ENCODE data around the gene LMO1.

DNA sequence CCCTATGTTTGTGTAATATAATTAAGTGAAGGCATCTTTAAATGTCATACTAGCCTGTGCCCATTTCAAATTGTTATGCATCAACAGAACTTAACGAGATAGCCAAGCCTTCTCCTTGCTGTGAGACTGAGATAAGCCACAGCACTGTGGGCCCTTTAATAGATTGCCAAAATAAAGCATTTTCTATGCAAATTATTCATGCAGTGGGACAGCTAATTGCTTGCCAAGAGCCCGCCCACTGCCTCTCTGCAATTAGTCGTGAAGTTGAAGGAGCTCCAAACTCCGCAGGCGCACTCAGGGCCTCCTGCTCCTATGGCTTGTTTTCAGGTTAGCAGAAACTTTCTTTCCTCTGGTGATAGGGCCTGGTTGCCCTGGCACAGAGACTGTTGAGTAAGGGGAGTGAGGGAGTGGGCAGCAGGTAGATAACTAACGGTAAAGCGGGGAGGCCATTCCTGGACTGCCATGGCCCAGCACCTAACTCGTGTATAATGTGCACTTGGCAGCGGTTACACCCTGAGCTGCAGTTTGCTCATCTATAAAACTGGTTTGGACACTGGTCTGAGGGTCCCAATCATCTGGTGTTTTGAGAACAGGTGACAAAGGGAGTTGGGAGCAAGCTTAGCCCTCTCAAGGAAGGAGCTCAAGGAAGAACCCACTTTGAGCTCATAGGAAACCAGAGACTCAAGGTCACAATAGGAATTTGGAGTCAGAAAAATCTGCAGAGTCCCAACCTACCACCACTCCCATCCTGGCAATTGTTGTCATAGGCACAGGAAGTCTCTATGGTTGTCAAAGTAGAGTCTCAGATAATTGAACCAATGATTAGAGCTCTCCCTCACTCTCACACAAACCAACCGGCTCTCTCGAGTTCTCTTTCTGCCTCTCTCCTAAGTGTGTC, 60.9 kb downstream of the LMO1 start:
- TF ChIP-seq FOXM1 (IDR thresholded peaks at IDR 0.05; ENCODE audit: low read depth) (no peak), RXRA (IDR thresholded peaks at IDR 0.05; ENCODE audit: borderline replicate concordance, low read depth) (no peak), POLR2AphosphoS5 (IDR thresholded peaks at IDR 0.05; ENCODE audit: low read depth, low read length) (no peak), CHD2 (IDR thresholded peaks at IDR 0.05; ENCODE audit: low read length, partially characterized antibody) (no peak), CTCF (IDR thresholded peaks at IDR 0.05) (no peak), RFX5 (IDR thresholded peaks at IDR 0.05; ENCODE audit: low read length) (no peak), NRF1 (IDR thresholded peaks at IDR 0.05; ENCODE audit: low read depth, low read length) (no peak), SIN3A (IDR thresholded peaks at IDR 0.05; ENCODE audit: borderline replicate concordance, low read depth, low read length) (no peak), RAD21 (IDR thresholded peaks at IDR 0.05; ENCODE audit: low read length) (no peak), FOSL2 (IDR thresholded peaks at IDR 0.05; ENCODE audit: borderline replicate concordance, low read depth) (no peak)
- TF ChIP-seq, protein P1, sequence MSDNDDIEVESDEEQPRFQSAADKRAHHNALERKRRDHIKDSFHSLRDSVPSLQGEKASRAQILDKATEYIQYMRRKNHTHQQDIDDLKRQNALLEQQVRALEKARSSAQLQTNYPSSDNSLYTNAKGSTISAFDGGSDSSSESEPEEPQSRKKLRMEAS (IDR thresholded peaks at IDR 0.05; ENCODE audit: low read depth), result no peak
